ENCODE results near the gene SMARCC2. TPM values are rescaled to one million over a fixed set of nuclear protein-coding genes. Genes with fewer than 3 reads are reported as not detected.

The SMARCC2 gene
- total and polyA plus RNA-seq, 2 of the 13 experiments (the other 11 are each of a cell fraction or from before 2014, with no cell fraction given): 21.3 to 24.1 TPM

DNA sequence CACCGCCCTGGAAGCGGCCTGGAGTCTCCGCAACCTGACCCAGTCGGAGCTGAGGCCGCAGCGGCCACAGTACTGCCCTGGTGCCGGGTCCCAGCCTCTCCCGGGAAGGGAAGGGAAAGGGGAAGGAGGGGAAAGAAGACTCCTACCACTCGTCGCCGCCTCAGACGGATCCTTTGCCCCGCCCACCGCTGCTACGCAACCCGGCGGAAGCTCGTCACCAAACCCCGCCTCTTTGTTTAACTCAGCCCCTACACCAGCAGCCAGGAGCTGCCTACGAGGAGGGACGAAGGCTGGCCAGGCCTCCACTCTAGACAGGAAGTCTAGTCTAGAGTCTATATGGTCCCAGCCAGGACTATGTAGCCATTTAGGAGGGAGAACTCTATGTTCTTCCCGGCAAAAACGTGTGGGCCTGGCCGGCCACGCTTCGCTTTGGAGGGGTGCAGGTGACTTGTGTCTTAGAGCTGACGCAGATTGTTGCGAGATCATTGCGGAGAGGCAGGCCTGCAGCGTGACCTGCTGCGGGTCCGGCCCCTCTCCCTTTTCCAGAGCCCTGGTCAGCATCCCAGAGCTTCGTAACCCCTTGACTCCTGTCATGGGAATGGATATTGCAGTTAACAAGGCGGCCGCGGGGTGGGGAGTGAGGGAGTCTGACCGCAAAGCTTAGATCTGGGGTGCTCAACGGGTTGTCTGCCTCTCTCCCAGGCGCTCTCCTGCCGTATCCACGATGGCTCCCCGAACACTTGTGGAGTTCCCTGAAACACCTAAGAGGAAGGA lies 32.7 kb upstream of the SMARCC2 start, which contains the start of gene RNF41 (continued):
- TF ChIP-seq NCOR1 (IDR thresholded peaks at IDR 0.05; ENCODE audit: borderline replicate concordance, low read length) (0 out of 2 replicates have a peak, but pooled peaks have one; percentile 44), ZNF431 (CRISPR knock-in tag; IDR thresholded peaks at IDR 0.05; ENCODE audit: borderline replicate concordance, low read depth) (no peak), ZNF615 (CRISPR knock-in tag; IDR thresholded peaks at IDR 0.05; ENCODE audit: borderline replicate concordance) (no peak), ZNF292 (CRISPR knock-in tag; IDR thresholded peaks at IDR 0.05; ENCODE audit: borderline replicate concordance, low read depth) (no peak), NPAS2 (CRISPR knock-in tag; IDR thresholded peaks at IDR 0.05; ENCODE audit: borderline replicate concordance) (no peak), ZNF878 (CRISPR knock-in tag; IDR thresholded peaks at IDR 0.05) (no peak), ZNF780A (CRISPR knock-in tag; IDR thresholded peaks at IDR 0.05) (no peak), ARNTL (CRISPR knock-in tag; IDR thresholded peaks at IDR 0.05) (peak; percentile 61; the same call in 1 of the 2 replicates), HNF4A (CRISPR knock-in tag; IDR thresholded peaks at IDR 0.05) (no peak), ZNF510 (CRISPR knock-in tag; IDR thresholded peaks at IDR 0.05; ENCODE audit: low read depth) (peak; percentile 90; the same call in 1 of the 2 replicates), SSRP1 (CRISPR knock-in tag; IDR thresholded peaks at IDR 0.05) (no peak), SMYD3 (CRISPR knock-in tag; IDR thresholded peaks at IDR 0.05) (0 out of 2 replicates have a peak, but pooled peaks have one; percentile 52), RBM22 (optimal IDR thresholded peaks at IDR 0.05; ENCODE audit: low read length) (no peak), ZNF850 (CRISPR knock-in tag; conservative IDR thresholded peaks at IDR 0.05) (no peak), ZNF670 (CRISPR knock-in tag; IDR thresholded peaks at IDR 0.05; ENCODE audit: borderline replicate concordance) (0 out of 2 replicates have a peak, but pooled peaks have one; percentile 5), SAFB2 (CRISPR knock-in tag; IDR thresholded peaks at IDR 0.05; ENCODE audit: borderline replicate concordance, low read depth) (no peak), HNRNPH1 (optimal IDR thresholded peaks at IDR 0.05; ENCODE audit: low read depth, low read length) (no peak), HOXD1 (CRISPR knock-in tag; IDR thresholded peaks at IDR 0.05) (no peak)
- TF ChIP-seq, protein P1, sequence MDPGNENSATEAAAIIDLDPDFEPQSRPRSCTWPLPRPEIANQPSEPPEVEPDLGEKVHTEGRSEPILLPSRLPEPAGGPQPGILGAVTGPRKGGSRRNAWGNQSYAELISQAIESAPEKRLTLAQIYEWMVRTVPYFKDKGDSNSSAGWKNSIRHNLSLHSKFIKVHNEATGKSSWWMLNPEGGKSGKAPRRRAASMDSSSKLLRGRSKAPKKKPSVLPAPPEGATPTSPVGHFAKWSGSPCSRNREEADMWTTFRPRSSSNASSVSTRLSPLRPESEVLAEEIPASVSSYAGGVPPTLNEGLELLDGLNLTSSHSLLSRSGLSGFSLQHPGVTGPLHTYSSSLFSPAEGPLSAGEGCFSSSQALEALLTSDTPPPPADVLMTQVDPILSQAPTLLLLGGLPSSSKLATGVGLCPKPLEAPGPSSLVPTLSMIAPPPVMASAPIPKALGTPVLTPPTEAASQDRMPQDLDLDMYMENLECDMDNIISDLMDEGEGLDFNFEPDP (CRISPR knock-in tag; conservative IDR thresholded peaks at IDR 0.05): 0 out of 2 replicates have a peak, but pooled peaks have one; percentile 76
- TF ChIP-seq, protein P2, sequence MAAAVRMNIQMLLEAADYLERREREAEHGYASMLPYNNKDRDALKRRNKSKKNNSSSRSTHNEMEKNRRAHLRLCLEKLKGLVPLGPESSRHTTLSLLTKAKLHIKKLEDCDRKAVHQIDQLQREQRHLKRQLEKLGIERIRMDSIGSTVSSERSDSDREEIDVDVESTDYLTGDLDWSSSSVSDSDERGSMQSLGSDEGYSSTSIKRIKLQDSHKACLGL (CRISPR knock-in tag; IDR thresholded peaks at IDR 0.05): peak; percentile 74; the same call in 1 of the 2 replicates
- TF ChIP-seq, protein P3, sequence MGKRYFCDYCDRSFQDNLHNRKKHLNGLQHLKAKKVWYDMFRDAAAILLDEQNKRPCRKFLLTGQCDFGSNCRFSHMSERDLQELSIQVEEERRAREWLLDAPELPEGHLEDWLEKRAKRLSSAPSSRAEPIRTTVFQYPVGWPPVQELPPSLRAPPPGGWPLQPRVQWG (CRISPR knock-in tag; IDR thresholded peaks at IDR 0.05; ENCODE audit: borderline replicate concordance, low read depth): no peak
- TF ChIP-seq, protein P4, sequence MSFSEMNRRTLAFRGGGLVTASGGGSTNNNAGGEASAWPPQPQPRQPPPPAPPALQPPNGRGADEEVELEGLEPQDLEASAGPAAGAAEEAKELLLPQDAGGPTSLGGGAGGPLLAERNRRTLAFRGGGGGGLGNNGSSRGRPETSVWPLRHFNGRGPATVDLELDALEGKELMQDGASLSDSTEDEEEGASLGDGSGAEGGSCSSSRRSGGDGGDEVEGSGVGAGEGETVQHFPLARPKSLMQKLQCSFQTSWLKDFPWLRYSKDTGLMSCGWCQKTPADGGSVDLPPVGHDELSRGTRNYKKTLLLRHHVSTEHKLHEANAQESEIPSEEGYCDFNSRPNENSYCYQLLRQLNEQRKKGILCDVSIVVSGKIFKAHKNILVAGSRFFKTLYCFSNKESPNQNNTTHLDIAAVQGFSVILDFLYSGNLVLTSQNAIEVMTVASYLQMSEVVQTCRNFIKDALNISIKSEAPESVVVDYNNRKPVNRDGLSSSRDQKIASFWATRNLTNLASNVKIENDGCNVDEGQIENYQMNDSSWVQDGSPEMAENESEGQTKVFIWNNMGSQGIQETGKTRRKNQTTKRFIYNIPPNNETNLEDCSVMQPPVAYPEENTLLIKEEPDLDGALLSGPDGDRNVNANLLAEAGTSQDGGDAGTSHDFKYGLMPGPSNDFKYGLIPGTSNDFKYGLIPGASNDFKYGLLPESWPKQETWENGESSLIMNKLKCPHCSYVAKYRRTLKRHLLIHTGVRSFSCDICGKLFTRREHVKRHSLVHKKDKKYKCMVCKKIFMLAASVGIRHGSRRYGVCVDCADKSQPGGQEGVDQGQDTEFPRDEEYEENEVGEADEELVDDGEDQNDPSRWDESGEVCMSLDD (CRISPR knock-in tag; IDR thresholded peaks at IDR 0.05; ENCODE audit: borderline replicate concordance): no peak; the same call in 1 of the 2 replicates
- TF ChIP-seq, protein P5, sequence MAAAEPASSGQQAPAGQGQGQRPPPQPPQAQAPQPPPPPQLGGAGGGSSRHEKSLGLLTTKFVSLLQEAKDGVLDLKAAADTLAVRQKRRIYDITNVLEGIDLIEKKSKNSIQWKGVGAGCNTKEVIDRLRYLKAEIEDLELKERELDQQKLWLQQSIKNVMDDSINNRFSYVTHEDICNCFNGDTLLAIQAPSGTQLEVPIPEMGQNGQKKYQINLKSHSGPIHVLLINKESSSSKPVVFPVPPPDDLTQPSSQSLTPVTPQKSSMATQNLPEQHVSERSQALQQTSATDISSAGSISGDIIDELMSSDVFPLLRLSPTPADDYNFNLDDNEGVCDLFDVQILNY (CRISPR knock-in tag; conservative IDR thresholded peaks at IDR 0.05): no peak
